GM21390 (cell line): ENCODE measurements around the gene CUL7.

Experiments used
- ATAC-seq: cut with Tn5 transposase; IDR thresholded peaks from one replicate; pipeline ENCODE4 v1.9.1; 2021; ENCODE audit not compliant: unreplicated experiment

Gene CUL7

GRCh38 chr6:43077333-43077809 is 23.7 kb upstream of the CUL7 start:
- ATAC-seq: no peak

DNA sequence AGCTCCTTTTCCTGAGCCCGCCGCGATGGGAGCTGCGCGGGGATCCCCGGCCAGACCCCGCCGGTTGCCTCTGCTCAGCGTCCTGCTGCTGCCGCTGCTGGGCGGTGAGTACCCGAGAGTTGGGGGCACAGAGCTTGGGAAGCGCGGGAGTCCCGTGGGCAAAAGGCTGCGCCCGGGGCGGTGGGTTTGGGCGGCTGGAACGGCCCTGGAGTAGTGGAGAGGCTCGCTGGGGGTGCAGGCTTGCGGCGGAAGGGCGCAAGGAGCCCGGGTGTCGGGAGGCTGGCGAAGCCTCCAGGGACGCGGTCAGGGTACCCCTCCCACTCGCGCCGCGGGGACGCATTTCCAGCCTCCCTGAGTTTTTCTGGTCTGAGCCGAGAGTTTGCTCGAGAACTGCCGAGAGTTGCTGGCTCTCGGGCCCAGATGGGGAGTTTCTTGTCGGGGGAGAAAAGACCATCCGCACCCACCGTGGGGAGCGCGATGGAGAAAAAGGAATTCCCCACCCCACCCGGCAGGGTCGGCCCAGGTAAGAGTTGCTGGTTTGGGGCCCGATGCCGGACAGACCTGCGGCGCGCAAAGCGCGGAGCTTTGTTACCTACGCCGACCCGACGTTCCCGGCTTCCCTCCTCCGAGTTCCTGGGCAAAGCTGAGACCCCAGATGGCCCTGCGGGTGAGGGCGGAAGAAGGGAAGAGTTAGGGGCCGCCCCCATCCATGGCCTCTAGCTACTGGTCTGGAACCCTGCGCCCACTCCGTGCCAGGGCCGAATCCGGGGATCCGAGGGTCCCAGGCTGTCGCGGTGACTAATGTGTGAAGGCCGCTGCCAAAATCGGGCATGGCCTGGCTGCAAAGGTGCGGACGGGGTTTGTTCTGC is 23.0 kb upstream of the CUL7 start:
- ATAC-seq: no peak

DNA sequence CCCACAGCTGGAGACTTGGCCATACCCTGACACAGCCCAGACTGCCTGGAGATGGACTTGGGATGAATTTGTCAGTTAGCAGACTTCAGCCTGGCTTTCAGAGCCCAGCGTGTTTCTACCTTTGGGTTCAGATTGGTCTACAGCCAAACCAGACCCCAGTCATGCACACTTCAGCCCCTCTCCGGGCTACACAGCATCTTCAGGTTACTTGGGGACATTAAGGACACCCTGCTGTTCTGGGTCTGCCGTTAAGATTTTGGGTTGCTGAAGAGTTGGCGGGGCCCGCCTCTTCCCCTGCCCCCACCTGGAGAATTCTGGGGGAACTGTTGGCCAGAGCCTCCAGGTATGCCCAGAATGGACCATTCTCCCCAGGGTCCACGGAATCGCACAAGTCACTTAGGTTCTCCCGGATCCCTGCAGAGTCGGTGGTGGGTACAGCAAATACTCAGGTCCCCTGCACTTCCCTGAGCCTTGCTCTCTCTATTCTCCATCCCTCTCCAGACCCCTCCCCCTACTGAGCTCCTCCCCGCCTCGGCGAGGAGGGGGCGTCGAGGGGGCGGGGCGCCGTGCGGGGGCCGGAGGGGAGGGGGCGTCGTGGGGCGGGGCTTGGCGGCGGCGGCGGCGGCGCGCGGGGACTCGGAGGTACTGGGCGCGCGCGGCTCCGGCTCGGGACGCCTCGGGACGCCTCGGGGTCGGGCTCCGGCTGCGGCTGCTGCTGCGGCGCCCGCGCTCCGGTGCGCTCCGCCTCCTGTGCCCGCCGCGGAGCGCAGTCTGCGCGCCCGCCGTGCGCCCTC is 22.2 kb upstream of the CUL7 start, which contains the start of gene PTK7:
PTK7 (plus strand) TSS at position 645 of the 794 bp plus-strand sequence. CDS start 175 bp downstream, outside the sequence.
- ATAC-seq: no peak

GRCh38 chr6:43074847-43075669 is 21.4 kb upstream of the CUL7 start:
- no peak for ATAC-seq

DNA sequence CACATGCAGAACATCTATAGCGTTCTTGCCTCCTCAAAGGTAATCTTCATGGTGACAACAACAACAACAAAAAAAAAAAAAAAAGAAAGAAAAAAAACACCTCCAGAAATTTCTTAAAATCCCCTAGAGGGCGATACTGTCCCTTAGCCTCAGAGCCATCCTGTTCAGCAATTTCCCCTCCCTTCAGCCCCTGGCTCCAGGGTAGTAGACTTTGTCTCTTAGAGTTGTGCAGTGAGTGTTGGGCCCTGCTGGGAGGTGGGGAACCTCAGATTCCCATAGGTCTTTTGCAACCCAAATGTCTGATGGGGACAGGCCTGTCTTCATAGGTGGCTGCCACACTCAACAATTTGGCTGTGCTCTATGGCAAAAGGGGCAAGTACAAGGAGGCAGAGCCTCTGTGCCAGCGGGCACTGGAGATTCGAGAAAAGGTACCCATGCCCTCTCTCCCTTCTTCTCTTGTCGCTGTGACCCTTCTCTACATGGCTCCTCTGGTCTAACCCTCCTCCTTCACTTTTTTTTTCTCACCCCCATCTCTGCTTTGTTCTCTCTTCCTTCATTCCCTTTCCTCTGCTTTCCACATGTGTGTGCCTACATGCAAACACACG is 16.5 kb upstream of the CUL7 start:
- no peak for ATAC-seq

DNA sequence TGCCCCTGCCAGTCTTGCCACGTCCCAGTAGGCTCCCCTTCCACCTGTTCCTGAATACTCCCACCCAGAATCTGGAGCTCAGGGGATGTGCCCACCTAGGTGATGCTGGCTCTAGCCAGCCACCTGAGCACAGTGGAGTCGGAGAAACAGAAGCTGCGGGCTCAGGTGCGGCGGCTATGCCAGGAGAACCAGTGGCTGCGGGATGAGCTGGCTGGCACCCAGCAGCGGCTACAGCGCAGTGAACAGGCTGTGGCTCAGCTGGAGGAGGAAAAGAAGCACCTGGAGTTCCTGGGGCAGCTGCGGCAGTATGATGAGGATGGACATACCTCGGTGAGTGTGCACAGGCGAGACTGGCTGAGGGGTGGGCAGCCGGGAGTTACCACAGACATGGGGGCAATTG is 9.2 kb upstream of the CUL7 start:
- no peak for ATAC-seq

DNA sequence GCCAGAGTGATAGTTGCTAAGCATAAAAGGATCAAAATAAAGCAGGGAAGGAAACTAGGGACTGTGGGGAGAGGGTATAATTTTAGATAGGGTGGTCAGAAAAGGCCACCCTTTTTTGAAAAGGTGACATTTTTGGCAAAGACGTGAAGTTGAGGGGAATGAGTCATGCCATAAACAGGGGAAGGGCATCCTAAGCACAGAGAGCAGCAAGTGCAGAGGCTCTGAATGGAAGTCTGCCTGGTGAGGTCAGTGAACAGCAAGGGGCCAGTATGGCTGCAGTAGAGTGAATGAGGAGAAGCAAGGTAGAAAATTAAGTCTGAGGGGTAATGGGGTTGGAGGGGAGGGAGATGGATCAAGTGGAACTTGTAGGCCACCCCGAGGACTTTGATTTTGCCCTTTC is 8.2 kb upstream of the CUL7 start:
- ATAC-seq: no peak

DNA sequence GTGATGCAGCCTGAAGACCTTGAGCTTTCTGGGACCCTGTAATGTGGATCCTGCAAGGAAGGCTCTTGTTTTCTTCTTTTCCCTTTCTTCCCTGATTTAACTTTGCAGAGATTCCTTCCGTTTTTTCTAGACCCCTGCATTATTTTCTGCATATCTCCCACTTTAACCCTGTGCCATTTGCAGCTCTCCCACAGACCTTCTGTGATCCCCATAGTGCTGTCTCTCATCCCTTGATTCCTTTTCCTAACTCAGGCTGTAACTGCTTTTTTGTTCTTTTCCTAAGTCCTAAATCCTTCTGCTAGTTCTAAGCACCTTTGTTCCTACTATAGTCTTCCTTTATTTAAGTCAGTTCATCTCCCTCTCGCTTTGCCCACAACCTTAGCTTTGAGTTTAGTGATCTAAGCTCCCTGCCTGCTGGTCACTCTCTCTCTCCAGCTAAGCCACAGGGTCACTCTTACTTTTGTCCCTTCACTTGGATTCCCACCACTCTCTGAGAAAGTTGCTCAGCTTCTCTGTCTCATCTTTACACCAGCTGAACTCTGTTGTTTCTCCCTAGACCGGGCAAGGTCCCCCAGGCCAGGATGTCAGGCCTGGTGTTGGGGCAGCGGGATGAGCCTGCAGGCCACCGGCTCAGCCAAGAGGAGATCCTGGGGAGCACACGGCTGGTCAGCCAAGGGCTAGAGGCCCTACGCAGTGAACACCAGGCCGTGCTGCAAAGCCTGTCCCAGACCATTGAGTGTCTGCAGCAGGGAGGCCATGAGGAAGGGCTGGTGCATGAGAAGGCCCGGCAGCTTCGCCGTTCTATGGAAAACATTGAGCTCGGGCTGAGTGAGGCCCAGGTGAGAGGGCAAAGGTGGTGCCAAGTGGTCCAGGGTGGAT is 7.3 kb upstream of the CUL7 start:
- no peak for ATAC-seq

- no peak for ATAC-seq
These were observed 6.5 kb upstream of the CUL7 start for GRCh38 chr6:43060034-43060754.

DNA sequence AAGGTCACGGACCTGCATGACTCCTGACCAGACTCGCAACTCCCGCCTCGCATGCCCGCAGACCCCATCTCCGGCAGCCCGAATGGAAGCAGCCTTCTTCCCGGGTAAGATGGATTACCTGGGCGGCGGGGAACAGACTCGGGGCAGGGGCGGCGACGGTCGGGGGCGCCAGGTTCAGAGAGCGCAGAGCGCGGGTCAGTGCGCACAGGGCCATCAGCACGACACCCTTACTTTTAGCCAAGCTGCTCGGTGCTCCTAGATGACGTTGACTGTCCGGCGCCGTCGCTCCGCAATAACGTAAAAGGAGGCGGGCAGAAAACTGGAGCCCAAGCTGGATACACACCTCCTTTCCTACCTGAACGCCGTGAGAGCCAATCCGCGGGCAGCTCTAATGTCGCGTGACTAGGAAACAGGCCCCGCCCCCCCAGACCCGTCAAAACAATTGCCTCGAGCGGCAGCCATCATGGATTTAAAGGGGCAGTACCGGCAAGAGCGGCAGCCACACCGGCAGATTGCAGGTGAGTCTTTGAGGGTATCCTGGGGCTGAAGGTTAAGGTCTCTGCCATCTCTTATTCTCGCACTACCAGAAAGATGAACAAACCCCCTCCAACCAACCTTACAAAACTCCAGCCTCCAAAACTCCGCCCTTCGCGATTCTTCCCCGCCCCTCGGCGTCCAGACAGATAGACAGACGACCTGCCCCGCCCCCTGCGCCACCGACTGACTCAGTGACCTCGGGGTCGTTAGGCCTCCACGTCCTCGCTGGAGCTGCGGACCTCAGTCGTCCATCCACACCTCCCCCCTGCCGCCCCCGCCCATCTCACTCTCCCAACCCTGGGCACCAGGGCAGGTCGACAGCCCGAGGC is 5.8 kb upstream of the CUL7 start, which contains the start of the genes KLC4 and MRPL2:
KLC4 (plus strand) TSS at position 464 of the 866 bp plus-strand sequence. CDS start 1,705 bp downstream, outside the sequence.
MRPL2 (minus strand) TSS at position 267 of the 866 bp plus-strand sequence; CDS start at position 214, 53 bp downstream.
- peak; percentile 82 for ATAC-seq

DNA sequence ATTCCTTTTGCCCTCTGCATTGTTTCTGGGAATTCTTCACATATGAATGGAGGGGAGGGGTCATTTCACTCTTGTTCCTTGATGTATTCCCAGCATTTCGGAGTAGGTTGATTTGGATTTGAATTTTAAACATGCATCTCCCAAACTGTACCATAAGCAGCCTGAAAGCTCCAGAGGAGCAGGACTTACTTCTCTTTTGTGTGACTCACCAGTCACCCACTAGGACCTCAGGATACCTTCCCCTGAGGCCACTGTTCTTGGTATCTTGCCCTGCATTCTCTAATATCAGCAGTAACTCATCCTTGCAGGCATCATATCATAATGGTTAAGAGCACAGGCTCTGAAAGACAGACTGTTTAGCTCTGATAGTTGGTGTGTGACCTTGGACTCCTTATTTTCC is 4.9 kb upstream of the CUL7 start:
- ATAC-seq: no peak

- no peak for ATAC-seq
These were observed 2.3 kb upstream of the CUL7 start for GRCh38 chr6:43055966-43056365.

- ATAC-seq: no peak
These were observed 724 bp upstream of the CUL7 start for GRCh38 chr6:43054206-43054943.

DNA sequence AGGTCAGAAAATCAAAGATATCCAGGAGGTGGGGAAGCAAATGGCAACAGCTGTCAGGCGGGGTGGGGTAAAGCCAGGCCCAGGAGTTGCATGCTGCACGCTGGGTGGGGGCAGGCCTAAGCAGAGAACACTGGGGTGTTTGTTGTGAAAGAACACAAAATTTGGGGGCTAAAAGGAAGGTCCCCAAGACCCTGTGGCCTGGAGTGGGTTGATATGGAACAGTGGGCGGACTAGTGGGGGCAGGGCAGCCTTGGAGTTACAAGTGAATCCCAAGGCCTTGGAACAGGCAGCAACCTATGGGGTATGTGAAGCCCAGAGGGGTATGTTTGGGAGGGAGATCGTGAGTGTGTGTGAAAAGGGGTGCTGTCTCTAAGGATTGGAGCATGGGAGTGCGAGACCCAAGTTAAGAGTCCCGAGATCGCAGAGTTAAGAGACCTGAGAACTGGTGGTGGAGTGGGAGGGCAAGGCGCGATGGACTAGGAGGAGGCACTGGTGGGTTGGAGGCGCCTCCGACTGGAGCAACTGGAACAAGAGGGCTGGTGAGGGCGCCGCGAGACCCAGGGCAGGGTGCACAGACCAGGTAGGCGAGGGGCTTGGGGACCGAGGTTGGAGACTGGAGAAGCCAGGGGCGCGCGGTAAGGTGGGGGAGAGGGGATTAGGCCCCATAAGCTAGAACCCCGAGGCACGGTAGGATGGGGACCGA is 658 bp downstream of the CUL7 start:
- peak; percentile 22 for ATAC-seq

GRCh38 chr6:43052225-43052841 is 1.3 kb downstream of the CUL7 start:
- ATAC-seq: no peak

GRCh38 chr6:43050981-43051380 is 2.7 kb downstream of the CUL7 start:
- ATAC-seq: no peak
